Colon (tissue), 2 donors: ENCODE measurements around the gene PDE4D.

Source experiments
- FAIRE-seq: peaks from 2 replicates; lab custom pipeline; 2012; peaks lifted over from hg19 to GRCh38; lab: Jason Lieb, UNC
- donor health status: control.
- donor health status: control.

The PDE4D gene

DNA sequence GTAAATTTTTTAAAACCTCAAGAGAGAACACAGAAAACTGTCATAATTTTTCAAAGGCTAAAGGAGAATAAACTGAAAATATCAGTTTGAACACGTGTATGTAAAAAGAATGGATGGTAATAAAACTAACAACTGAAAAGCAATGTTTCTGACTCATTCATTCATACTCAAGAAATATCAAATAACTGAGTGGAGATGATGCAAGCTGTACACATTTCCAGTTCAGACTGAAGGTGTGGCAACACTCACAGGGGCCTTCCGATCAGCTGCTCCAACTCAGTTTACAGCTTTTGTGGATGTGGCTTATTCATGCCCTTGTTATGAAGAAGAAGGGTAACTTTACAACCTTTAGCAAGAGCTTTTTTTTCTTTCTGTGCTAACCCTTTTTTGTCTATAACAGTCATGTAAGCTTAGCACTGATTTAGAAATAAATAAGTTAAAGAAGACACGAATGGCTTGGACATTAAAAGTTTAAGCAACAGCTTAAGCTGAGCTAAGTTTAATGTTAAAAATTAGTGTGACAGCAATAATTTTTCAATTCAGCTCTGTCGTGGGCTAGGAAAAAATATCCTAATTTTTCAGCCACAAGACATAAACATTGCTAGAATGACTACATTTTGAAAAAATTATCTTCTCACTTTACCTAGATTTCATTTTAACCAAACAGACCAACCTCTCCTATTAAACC lies 857.1 kb downstream of the PDE4D start:
- no peak for FAIRE-seq

DNA sequence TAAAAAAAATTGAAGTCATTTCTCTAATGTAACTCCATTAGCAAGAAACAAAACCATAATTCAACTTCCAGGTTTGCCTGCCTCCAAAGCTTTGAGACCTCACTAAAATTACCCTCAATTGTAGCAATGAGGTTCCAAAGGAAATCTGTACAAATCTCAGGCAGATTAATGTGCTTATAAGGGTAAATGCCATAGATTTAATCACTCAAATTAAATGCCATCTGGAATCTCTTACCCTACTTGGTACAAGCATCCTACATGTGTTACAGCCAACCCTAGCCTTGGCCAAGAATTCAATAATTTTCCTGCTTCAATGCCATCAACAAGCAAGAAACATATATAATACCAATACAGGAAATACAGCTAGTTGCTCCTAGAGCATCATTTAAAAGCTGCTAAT lies 857.8 kb downstream of the PDE4D start:
- FAIRE-seq = no peak

DNA sequence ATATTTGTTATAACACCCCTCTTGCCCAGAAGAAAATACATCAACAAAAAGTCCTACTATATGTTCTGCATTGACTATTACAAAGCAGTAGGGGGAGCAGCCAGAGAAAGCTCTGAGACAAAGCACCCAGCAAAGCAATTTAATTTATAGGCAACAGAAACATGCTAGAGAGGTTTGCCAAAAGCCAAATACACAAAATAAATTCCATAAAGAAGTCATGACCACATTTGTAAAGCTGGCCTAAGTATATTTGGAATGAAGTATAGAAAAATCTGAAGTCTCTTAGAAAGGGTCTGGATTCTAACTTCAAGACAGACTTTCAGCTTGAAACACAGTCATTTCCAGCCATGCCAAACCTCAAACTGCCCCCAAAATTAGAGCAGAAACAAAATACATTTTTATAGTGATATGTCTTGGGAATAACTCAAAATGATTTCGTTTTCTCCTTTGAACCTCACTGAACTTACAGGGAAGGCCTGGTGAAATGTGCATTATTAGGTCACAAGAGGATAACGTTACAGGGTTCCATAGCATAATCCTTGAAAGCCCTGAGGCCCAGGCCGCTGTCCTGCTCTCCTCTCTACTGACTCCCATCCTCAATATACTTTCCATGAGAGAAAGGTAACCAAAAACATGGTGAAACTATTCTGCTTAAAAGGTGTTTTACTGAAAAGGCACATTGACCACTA lies 858.9 kb downstream of the PDE4D start:
- FAIRE-seq = no peak

DNA sequence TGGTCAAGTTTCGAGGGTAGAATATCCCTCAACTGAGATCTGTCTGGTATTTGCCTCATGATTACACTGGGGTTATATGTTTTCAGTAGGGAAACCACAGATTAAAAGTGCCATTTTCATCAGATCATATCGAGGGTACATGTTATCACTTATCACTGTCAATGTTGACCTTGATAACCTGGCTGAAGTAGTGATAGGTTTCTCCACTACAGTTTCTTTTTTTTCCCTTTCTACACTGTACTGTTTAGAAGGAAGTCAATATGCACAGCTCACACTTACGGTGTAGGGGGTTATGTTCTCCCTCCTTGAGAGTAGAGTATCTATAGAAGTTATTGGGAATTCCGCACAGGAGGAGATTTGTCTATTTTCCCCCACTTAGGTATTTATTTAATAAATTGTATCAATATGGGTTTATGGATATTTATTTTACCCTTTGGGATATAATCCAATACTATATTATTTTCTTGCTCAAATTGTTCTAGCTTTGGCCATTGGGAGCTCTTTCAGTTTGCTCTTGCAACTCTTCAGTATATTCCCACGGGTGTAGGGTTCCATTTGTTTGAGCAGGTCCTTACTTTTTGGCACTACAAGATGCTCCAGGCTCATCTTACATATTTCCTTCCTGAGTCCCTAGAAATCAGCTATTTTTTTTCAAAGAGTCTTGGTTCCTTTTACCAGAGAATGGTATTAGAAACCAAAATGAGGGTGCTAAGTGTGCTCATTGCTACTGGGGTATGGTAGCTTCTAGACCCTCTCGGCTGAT lies 866.2 kb downstream of the PDE4D start:
- no peak for FAIRE-seq

DNA sequence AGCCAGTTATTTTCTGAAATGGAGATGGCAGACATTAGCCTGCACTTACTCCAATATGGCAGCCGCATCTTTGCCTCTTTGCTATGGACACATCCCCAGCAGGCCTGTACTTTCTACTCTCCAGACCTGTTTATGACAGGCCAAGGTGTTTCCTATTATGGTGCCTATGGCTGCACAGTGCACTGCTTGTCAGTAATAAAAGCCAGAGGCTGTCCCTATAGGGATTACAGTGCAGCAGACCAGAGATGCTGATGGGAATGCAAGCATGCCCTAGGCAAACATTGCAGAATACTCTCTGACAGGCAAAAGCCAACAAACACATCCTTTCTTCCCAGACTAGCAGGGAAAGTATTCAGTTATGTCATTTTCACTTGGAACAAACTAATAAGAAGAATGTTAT lies 867.8 kb downstream of the PDE4D start:
- no peak for FAIRE-seq

DNA sequence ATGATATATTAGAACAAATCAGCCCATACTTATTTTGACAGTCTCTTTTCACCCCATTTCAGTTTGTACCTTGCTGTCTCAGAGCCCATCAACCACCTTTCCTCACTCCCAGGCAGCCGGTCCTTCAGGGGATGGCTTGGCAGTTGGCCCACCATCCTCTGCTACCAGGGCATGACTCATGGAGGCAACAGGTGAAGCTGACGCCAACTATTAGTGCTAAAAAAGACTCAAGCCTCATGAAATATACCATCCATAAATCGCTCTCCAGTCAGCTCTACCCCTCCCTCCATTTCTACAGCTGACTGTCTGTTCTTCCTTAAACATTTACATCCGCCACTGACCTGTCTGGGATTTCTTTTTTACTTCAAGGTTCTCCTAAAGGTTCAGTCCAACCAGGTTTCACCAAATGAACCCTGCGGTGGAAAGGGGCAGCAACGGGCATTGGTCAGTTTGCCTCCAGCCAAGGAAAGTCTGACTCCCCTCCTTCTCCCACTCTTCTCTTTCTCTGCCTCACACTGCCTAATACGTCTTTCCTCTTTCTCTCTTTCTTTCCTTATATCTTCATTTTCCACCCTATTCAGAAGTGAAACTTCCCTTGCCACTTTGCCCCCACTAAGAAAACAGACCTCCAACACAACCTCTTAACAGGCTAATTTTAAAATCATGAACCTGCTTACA lies 871.5 kb downstream of the PDE4D start:
- FAIRE-seq = no peak

DNA sequence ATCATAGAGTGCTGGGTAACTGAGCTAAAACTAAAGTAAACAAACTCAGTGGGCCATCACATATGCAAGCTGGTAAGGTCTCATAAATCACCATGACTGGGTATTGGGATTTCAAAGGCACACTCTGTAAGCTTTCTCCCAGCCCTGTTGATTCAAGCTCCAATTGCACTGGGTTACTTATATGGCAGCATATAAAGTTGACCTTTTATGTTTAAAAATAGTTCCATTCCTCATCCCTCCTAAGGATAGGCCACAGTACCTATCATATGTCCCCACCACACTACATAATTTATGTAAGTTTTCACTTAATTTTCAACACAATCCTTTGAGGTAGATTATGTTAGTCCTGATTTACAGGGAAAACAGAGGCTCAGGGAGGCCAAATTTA lies 872.2 kb downstream of the PDE4D start:
- FAIRE-seq = no peak

DNA sequence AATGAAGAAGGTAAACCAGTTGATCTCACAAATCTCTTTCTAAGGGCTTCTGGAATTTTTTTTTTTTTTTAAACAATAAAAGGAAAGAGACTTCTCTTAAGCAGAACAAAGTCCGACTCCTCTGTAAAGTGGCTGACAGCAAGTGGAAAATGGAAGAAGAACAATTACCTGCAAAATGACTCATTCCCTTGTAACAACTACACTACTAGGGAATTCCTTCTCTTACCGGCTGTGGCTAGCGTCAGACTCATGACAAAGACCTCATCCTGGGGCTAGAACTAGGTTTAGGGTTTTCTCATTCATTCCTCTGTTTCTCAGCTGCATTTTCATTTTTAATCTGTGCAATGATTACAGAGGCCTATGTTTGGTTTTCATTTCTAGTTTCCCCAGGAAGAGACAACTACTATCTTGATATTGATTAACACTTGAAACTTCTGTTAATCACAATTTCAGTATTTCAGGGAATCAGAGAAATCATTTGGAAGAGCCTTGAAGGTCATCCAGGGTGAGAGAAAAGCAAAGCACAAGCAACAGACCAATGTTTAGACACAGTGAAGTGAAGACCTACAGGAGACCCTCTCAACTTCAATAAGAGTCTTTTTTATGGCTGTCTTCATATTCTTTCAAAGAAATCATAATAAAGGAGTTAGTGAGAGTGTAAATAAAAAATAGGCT lies 872.8 kb downstream of the PDE4D start:
- FAIRE-seq = no peak

DNA sequence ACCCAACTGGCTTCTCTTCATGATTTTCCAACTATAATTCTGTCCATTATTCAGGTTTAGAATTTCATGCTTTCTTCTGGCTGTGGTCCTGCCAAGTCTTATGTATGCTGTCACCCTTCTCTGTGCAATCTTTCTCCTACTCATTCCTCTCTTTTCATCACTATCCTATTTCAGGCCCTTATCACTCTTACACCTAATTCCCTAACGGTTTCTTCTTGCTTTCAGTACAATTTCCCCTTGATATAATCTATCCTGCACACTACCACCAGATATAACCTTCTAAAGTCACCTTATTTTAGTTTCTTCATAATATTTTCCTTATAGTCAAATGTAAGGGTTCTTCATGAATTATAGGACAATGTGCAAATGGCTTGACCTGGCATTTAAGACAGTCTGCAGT lies 874.4 kb downstream of the PDE4D start:
- FAIRE-seq = no peak

DNA sequence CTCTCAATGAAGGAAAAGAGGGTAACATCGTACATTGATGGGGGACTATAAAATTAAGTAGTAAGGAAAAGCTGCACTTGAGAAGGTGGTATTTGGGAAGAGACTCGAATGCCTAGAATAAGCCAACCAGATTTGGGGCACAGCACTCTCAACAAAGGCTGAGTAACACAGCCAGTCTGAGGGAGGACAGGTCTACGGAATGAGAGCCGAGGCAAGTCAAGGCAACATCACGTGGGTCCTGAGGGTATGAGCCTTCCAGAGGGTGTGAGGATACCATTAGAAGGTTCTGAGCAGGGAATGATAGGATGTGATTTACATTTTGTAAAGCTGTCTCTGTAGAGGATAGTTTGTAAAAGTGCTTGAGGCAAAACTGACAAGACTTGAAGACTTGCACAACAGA lies 876.6 kb downstream of the PDE4D start:
- FAIRE-seq = no peak

DNA sequence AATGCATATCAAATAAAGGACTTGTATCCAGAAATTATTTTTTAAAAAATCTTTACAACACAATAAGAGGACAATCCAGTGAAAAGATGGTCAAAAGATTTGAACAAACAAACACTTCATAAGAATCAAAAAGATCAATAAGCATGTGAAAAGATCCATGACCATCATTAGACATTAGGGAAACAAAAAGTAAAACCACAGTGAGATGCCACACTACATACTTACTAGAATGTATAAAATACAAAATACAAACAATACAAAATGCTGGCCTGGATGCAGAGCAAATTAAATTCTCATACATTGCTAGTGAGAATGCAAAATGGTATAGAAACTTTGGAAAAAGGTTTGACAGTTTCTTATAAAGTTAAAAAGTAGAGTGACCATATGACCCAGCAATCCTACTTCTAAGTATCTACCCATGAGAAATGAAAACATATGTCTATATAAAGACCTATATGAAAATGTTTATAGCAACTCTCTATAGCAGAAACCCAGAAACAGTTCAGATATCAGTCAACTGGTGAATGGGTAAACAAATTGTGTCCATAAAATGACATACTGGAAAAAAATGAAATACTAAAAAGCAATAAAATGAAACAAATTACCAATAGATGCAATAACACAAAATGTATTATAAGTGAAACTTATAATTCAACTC lies 884.6 kb downstream of the PDE4D start:
- FAIRE-seq = no peak

DNA sequence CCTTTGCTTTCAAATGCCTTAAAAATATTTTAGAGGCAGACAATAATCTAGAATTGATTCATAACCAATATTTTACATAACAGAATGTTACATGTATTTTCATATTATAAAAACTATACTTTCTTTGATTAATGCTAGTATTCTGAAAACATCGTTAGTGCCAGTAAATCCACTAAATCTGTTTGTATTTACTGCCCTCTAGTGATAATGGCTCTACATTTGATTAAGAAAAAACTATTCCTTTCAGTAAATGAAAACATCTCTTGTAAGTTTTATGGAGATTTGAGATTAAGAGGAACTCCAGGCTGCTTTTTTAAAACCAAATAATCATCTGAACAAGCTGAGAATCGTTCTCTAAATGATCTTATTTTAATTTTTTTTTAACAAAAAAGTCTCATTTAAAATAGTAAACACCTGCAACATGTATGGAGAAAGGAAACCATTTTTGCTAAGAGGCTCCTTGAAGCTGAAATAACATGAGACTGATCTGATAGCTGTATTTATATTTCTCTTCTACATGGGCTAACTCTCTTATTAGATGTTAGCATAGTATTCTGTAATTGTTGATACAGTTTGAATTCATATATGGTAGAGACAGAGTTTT lies 886.0 kb downstream of the PDE4D start:
- peak; percentile 77 for FAIRE-seq

DNA sequence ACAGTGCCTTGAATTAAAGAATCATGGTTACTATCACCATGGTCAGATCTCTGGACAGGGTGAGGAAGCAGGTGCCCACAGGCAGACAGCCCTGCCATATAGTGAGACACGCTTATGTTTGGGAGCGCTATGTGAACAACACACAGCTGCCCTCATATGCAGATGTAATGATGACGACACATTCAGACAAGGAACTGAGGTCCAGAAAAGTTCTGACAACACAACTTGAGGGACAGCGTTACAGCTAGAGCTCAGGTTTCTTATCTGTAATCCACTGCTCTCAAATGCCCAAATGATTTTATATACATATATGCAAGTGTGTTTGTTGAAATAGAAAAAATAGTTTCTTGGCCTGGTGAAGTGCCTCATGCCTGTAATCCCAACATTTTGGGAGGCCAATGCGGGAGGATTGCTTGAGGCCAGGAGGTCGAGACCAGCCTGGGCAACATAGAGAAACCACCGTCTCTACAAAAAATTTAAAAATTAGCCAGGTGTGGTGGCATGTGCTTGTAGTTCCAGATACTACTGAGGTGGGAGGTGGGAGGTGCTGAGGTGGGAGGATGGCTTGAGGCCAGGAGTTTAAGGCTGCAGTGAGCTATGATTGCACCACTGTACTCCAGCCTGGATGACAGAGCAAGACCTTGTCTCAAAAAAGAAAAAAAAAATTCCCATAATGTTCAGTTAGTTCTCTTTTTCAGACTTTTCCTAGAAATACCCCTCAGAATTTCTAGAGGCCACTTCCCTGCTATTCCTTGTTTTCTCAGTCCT lies 887.4 kb downstream of the PDE4D start:
- no peak for FAIRE-seq

DNA sequence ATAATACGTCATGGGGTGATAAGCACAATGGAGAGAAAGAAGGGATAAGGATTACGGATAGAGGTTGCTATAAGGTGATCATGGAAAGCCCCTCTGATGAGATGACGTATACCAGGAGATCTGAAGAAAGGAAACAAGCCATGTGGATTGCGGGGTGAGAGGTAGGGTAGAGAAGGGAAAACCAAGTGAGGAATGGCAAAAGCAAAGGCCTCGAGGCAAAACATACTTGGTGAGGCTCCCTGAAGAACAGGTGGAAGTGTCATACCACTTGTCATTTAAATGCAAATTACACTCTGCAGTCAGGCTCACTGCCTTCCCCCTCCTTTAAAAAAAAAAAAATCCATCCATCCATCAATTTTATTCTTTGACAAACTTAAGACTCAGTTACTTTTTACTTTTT lies 889.9 kb downstream of the PDE4D start:
- FAIRE-seq = no peak

DNA sequence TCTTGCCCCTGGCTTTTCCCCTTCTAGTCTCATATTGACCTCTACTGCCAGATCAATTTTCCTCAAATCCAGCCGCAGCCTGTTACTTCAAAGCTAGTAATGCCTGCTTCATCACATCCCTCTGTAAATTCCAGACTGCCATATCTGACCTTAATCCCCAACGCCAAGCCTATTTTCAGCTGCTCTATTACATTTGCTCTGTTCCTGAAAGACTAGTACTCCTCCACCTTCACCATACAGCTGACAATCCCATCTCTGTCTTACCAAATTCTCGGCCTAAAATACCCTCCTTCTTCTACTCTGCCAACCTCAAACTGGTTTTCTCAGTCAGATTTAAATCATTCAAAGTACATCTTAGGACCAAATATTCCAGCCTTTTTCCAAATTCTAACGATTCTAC lies 890.4 kb downstream of the PDE4D start:
- FAIRE-seq = no peak

DNA sequence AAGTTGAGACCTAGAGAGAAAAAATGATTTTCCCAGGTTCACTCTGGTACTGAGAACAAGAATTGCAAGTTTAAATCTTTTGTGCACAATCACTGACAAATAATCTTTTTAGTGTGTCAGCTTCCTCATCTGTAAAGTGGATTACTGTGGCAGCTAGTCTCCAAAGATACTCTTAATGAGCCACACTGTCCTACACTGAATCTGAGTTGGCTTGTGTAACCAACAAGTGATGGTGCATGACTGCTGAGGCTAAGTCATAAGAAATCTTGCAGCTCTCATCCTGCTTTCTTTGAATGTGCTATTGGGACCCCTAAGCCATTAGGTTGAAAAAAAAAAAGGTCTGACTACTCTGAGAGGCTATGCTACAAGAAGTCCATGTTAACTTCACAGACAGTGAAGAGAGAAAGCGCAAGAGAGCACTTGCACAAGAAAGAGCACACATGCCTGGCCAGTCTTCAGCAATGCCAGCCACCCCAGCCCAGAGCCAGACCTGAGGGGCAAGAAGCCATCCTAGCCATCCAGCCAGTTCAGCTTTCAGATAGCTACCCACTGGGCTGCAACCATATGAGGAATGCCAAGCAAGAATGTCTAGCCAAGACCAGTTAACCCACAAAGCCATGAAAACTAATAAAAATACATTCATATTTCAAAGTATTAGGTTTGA lies 891.2 kb downstream of the PDE4D start:
- FAIRE-seq = no peak

DNA sequence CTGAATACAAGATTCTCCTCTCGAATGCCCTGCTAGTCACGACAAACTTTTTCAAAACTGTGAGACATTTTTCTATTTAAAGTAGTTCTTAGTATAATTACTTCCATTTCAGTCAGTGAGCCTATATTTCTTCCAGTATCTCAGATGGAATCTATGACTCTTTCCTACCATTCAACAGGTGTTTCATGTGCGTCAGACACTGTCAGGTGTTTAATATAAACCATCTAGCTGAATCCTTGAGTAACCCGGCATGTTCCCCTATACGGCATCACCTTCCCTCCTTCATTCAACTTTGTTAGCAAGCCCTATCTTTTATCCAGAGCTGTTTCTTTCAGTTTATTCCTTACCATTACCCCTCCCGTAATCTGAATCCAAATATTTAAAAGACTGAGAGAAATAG lies 891.8 kb downstream of the PDE4D start:
- FAIRE-seq = no peak

DNA sequence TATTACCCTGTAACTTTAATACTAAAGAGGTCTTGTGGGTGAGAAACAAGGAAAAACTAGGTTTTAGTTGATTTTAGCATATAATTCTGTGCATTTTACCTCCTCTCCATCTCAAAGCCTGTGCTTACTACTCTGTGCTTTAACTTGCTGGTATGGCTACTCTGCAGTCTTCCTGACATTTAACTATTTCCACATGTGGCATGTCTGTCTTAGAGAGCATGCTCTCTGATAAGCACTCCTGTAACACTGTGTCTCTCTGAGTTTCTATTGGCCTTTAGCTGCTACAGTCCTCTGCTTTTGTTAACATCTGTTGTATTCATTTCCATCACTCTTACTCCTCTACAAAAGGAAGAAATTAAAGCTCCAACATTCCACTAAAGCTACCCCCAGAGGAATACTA lies 892.4 kb downstream of the PDE4D start:
- FAIRE-seq = no peak

DNA sequence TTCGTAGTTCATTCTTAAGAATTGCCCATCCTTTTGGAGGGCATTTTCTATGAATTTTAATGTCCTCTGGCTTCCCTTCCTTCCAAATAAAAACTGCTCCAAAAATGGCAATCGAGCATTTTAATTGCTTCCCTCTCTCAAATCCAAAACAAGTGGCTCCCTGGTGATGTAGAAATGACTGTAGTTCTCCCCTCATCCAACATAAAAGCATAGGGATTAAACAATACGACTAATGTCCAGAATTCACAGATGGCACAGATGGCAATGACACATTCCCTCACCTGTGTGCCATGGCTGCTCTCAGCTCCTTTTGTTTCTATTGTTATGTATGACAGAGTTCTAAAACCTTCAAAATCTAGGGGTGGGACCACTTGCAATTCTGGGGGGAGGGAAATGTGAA lies 893.3 kb downstream of the PDE4D start:
- no peak for FAIRE-seq

DNA sequence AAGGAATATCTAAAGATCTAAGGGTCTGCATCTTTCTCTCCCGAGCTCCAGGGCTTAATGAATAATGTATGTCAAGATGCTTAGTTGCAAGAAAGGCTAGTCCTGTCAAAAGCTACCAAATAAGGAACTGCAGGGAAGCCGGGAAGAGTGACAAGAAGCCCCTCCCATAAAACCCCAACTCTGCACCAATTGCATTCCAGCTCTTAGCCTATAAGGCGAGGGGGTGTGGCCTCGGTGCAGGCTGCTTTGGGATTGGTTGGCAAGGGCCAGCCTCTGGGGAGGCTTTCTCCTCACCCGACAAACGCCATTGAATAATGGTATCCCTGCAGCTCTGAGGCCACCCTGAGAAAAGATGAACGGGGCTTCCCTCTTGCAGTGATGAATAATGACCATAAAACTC lies 893.7 kb downstream of the PDE4D start:
- no peak for FAIRE-seq
